NCI-H2029 (cell line): ENCODE data around the gene ZFYVE21.

ENCODE experiments used
- DNase-seq: peaks from one replicate; lab custom pipeline; 2025; lab: John Stamatoyannopoulos, UW

The ZFYVE21 gene

DNA sequence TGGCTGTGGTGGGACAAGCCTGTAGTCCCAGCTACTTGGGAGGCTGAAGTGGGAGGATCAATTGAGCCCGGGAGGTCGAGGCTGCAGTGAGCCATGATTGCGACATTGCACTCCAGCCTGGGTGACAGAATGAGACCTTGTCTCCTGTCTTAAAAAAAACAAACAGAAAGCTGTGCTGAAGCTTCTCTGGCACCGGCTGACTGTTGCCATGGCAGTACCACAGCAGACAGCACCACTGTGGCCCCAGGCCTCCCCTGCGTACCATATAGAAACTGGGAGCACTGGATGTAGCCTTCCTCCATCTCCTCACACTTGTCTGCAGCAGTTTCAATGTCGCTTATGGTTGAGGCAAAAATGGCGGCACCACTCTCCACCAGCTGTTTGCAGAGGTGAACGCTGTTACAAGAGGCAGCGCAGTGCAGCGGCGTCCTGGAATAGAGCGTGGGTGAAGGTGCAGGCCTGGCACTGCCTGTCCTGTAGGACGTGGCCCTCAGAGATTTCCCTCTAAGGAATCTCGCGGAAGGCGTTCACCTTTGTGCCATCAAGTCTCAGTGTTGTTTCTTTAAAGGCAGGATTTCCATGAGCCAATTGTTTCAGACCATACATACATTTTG, 21.9 kb downstream of the ZFYVE21 start:
- DNase-seq, result no peak

DNA sequence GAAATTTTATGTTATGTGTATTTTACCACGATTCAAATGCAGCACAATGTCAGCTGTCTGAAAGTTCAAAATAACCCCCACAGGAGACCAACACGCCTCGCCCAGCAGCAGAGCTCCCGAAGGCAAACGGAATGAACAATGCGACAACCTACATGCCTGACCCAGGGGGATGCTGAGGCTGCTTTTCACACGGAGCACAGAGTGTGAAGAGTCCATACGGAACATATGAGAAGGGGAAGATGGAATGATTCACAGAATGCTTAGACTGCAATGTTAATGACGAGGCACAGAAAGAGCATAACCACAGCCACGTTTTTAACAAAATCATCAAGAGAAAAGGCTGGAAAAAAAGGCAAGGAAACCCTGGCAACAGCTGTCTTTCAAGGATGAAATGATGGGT, 22.6 kb downstream of the ZFYVE21 start:
- no peak for DNase-seq

DNA sequence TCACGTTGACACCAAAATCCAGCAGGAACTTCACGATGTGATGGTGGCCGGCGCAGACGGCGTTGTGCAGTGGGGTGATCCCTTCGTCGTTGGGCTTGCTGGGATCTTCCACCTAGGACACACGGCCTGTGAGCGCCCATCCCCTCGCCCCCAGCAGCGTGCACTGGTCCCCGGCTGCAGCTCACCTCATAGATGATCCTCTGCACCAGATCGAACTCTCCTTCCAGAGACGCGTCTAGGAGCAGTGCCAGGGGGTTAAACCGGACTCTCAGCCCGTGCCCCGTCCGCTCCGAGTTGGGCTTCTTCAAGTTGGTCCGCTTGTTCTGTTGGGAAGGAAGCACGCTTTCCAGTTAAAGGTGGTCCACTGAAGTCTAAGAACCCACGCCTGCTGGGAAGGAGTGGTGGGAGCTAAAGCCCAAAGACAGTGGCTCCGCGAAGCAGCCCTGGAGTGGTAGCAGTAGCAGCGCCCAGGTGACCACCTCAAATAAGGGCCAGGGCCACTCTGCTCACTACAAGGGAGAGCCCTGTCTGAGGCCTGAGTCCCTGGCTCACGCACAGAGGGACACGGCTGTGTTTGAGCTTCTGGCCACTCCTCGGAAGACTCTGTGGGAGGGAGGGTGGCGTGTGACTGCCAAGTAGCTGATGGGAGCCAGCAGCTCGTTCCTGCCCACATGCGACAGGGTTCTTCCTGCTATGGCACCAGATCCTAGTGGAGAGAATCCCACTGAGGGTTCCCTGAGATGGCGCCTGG, 23.3 kb downstream of the ZFYVE21 start:
- DNase-seq, result no peak

DNA sequence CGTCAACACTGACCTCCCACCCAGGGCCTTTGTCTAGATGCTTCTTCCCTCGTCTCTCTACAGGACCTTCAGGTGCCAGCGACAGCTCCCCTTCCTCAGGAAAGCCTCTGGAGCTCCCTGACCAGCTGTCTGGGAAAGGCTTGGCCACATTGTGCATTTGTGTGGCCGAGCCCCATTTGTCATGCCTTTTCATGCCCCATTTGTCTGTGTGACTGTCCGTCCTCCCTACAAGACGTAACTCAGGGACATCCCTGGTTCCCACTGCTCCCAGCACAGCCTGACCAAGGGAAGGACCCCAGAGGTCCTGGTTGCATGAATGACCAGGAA, 23.8 kb downstream of the ZFYVE21 start:
- no peak for DNase-seq

- DNase-seq, result no peak
These were observed 24.3 kb downstream of the ZFYVE21 start for GRCh38 chr14:103739793-103740501.

GRCh38 chr14:103740991-103741689, 25.5 kb downstream of the ZFYVE21 start:
- DNase-seq, result no peak

DNA sequence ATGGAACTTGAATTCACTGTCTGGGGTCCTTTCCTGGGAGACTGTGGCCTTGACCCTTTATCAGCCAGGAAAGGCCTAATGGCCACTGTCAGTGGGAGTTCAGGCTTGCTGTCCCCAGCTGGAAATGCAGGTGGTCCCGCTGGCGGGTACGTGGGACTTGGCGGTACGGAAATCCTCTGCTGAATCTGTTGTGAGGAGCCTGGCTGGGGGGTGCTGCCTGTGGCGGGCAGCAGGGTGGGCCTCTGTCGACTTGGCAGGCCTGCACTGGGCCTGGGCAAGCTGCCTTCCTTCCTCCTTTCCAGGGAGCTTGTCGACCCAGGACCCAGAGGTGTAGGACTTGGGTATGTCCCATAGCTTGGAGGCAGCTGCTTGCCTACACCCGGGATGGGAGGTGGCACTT, 26.3 kb downstream of the ZFYVE21 start:
- no peak for DNase-seq

DNA sequence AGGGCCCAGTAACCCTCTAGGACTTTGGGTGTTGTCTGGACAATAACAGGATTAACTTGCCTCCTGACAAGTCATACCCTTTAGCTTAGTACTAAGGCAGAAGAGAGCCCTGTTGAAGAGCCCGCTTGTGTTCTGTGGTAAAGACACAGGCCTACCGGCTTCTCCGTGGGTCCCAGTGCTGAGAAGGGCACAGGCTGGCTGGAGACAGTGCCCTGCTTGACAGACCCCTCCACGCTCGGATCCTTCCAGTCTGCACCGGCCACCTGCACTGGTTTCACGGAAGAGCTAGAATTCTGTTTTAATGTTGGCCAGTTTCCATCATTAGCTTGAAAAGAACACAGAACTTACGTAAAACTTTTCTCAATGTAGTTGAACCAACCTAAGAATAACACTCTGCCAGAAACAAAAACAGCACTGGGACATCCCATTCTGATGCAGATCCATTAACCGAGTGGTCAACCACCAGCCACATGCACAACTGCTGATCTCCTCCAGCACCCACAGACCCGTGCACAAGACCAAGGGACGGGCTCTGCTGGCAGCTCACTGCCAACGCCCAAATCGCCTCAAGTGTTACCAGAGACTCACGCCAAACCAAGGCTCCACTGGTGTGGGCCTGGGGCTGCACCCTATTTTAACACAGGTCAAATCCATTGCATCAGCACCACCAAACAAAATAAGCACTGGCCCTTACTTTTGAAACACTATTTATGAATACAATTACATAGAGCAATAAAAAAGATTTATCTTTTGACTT, 27.1 kb downstream of the ZFYVE21 start:
- no peak for DNase-seq

- DNase-seq, result no peak
These were observed 28.1 kb downstream of the ZFYVE21 start for GRCh38 chr14:103743691-103744090.

- DNase-seq, result no peak
These were observed 29.2 kb downstream of the ZFYVE21 start for GRCh38 chr14:103744621-103745395.

- DNase-seq, result no peak
These were observed 29.8 kb downstream of the ZFYVE21 start for GRCh38 chr14:103745424-103745823.

DNA sequence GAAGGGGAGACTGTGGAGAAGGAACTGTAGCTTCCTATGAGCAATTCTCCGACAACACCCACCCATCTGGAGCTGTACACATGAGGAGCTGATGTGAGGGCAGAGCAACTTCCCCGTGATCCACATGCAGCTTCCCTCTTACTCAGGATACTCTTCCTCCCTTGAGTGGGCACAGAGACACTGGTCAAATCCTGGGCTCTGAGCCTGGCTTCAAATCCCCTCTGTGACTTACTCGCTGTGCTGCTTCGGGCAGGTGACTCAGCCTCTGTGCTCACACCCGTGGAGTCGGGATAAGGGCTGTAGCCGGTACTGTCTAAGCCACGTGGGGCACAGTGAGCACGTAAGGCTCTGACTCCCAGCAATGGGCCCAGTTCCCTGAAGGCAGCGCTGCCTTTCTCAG, 31.1 kb downstream of the ZFYVE21 start:
- DNase-seq, result no peak

- DNase-seq, result no peak
These were observed 32.9 kb downstream of the ZFYVE21 start for GRCh38 chr14:103748534-103748857.

DNA sequence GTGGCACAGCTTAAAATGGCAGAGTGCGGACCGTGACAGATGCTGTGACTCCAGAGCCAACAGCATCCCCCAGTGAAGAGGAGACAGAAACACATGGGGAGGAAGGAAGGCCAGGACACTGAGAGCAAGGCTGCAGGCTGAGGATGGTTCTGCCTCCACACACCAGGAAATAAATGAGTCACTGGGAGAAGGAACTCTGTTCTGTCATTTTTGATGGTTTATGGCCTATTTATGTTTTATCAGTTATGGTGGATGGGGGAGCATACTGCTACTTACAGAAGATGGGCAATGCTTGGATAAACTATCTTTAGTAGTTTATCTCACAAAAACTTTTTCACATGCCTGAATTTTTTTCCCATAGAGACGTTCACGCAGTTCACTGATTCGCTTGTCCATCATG, 33.8 kb downstream of the ZFYVE21 start:
- DNase-seq, result no peak

- DNase-seq, result no peak
These were observed 34.2 kb downstream of the ZFYVE21 start for GRCh38 chr14:103749860-103750259.

DNA sequence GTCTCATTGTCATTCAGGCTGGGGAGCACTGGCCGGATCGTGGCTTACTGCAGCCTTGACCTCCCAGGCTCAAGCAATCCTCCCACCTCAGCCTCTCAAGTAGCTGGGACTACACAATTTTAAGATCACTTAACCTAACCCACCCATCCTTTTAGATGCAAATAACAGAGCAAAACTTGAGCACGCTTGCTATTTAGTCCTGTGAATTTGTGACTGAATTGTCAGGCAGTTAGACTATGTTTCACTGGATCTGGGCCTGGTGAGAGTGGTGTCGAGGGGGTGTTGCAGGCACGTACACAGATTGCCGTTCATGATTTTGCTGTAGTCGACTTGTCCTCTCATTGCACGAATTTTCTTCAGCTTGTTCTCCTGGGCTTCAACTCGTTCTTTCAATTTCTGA, 38.2 kb downstream of the ZFYVE21 start:
- no peak for DNase-seq

DNA sequence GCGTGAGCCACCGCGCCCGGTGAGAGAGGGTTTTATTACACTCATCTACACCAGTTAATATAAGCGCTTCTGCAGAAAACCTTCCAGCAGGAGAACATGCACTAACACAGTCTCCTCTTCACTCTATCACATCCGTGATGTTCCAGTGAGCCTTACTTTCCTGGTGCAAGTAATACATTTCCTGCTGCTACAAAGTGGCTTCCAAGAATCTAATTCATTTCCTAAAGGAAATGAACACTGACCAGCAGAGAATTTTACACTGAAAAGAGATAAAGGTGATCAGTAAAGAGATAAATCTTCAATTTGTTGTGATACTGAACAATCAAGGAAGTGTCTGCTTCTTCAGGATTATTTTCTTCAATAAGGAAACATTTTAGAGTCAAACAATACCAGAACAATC, 39.5 kb downstream of the ZFYVE21 start:
- DNase-seq, result no peak

DNA sequence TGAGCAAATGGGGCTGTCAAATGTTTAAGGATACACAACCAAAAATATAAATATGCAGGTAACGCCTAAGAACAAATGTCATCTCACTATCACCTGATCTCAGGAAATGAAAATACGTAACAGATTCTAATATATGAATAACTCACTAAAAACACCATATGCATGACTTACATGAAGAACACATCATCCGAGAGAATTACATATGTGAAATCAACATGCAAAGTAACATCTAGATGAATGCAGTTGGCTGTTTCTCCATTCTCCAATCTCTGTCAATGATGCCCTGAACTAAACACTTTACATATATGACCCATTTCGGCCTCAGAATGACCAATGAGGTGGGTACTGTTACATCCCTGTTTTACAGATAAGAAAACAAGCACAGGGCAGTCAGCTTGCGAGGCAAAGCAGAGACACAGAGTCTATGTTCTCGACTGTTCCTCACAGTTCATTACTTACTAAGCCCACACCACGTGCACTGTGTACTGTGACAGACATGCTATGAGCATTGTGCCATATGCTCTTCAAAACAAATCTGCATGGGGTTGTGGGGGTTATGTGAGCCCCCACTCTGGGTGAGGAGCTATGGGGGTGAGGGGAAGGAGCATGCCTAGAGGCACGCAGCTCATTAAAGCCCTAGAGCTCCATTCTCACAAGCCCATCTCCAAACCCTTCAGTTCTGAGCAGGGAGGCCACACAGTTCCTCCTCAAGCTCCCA, 42.6 kb downstream of the ZFYVE21 start:
- no peak for DNase-seq

GRCh38 chr14:103762036-103762435, 46.4 kb downstream of the ZFYVE21 start:
- no peak for DNase-seq

- DNase-seq, result no peak
These were observed 46.9 kb downstream of the ZFYVE21 start for GRCh38 chr14:103762541-103762940.
